GM21381 (cell line): Measurements from ENCODE around the gene BABAM1.
A peak's percentile ranks its signal among the peaks of the same experiment; 100 is the strongest.
"Not testable (repeated sequence)": the region's sequence is repeated elsewhere in the genome, so short reads cannot be mapped to it uniquely, and the experiment has no call there.

Experiments used
- ATAC-seq: cut with Tn5 transposase; IDR thresholded peaks from one replicate; pipeline ENCODE4 v1.9.1; 2021; ENCODE audit warnings: mild to moderate bottlenecking, moderate library complexity; ENCODE audit not compliant: unreplicated experiment

BABAM1 gene

DNA sequence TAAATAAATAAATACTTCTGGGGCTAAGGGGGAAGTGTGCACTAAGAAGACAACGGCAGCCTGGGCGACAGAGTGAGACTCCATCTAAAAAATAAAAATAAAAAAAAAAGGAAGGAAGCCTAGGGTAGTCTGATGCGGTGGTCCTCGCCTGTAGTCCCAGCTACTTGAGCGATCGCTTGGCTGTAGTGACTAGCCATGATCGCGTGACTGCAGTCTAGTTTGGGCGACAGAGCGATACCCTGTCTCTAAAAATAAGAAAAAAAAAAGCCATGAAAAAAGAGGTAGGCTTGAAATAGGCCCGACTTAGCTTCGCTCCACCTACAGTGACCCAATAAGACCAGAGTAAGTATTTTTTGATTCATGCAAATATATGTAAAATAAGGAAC is 661 bp upstream of the BABAM1 start:
- ATAC-seq: peak; percentile 9

DNA sequence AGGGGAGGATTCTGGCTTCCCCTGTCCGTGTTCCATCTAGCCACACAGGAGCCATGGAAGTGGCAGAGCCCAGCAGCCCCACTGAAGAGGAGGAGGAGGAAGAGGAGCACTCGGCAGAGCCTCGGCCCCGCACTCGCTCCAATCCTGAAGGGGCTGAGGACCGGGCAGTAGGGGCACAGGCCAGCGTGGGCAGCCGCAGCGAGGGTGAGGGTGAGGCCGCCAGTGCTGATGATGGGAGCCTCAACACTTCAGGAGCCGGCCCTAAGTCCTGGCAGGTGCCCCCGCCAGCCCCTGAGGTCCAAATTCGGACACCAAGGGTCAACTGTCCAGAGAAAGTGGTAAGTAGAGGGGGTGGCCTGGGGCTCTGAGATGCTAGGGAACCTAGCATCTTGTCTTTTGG is 1.5 kb downstream of the BABAM1 start:
- ATAC-seq: no peak

DNA sequence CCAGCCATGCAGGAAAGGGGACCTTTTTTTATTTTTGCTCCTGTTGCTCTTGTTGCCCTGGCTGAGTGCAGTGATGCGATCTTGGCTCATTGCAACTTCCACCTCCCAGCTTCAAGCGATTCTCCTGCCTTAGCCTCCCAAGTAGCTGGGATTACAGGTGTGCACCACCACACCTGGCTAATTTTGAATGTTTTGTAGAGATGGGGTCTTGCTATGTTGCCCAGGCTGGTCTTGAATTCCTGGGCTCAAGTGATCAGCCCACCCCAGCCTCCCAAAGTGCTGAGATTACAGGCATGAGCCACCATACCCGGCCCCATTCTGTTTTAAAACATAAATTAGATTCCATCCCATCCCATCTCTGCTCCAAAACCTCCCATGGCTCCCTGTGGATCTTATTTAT is 7.6 kb downstream of the BABAM1 start:
- not testable (repeated sequence) for ATAC-seq

DNA sequence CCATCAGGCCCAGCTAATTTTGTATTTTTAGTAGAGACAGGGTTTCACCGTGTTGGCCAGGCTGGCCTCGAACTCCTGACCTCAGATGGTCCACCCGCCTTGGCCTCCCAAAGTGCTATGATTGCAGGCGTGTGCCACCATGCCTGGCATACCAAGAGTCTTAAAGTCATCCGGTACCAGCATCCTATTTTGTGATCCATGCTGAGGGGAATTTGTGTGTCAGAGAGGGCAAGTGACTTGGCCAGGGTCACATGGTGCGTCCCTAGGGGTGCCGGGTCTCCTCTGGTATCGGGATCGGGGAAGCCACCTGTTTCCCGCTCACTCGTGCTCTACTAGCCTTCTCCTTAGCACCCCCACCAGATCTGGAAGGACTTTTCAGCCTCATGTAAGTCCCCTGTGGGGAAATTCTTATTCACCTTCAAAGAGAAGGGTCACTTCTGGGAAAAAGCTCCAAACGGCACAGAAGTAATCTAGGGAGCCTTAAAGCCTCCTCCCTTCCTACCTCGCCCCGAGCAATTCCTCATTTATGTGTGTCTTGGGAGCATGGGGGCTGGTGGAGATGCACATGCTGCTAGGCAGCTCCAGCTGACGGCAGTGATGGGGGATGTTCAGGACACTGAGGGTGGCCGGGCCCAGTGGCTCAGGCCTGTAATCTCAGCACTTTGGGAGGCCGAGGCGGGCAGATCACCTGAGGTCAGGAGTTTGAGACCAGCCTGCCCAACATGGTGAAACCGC is 8.4 kb downstream of the BABAM1 start:
- no peak for ATAC-seq

DNA sequence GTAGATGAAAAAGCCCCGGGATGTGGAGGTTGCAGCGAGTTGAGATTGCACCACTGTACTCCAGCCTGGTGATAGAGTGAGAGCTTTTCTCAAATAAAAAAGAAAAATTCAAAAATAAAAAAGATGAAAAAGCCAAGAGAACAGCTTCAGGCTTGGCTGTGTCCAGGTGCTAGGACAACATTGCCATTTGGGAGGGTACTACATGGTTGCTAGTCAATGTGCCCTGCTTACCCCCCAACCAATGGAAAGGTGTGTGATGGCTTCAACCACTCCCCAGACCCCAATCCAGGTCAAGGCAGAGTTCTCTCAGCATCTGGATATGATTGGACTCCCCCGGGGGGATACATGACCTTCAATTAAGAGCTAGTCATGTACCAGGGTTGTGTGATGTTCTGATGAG is 12.2 kb downstream of the BABAM1 start:
- no peak for ATAC-seq

DNA sequence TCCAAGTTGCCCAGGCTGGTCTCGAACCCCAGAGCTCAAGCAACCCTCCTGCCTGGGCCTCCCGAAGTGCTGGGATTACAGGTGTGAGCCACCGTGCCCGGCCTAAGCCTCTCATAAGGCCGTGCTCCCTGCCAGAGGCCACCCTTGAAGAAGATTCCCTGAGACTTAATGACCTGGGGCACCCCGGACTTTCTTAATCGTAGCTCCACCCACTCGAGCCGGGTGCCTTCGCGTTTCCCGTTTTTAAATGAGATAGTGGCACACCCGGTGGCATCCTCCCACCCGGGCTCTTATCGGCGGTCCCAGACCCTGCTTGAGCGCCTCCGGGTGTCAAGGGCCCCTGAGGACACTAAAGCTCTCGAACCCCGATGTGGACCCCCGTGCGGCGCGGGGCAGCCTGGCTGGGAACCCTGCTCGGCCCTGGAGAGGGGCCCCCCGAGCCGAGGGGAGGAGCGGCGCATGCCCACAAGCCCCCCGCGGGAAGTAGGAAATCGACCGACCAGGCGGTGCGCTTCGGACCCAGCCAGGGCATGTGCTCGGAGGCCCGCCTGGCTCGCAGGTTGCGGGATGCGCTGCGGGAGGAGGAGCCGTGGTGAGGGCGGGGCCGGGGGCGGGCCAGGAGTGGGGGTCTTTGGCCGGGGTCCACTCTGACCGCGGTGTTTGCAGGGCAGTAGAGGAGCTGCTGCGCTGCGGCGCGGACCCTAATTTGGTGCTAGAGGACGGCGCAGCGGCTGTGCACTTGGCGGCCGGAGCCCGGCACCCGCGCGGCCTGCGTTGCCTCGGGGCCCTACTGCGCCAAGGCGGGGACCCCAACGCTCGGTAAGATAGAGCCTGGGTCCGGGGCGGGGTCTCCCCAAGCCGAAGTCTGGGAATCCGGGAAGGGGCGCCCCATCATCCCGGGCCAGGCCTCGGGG is 14.4 kb downstream of the BABAM1 start, which contains the start of gene ANKLE1:
TSS of gene ANKLE1 (plus strand) at position 511 of the 914 bp plus-strand sequence. CDS start at position 531, 20 bp downstream.
- ATAC-seq: no peak

DNA sequence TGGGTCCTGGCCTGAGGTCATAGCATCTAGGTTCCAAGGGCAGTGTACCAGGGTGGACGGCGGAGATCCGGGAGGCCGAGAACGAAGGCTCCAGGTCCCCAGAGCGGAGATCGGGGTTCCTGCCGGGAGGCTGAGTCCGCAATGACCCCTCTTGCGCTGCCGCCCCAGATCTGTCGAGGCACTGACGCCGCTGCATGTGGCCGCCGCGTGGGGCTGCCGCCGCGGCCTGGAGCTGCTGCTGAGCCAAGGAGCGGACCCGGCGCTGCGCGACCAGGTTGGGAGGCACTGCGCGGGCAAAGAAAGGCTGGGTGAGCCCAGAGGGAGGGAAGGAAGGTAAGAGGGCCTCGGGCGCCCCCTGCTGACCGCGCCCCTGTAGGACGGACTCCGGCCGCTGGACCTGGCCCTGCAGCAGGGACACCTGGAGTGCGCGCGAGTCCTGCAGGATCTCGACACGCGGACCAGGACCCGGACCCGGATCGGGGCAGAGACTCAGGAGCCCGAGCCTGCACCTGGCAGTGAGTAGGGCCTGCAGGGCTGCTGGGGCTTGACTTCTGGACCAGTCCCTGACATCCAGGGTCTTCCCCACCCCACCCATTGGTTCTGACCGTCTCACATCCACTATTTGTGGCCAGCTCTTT is 15.4 kb downstream of the BABAM1 start:
- ATAC-seq: no peak

DNA sequence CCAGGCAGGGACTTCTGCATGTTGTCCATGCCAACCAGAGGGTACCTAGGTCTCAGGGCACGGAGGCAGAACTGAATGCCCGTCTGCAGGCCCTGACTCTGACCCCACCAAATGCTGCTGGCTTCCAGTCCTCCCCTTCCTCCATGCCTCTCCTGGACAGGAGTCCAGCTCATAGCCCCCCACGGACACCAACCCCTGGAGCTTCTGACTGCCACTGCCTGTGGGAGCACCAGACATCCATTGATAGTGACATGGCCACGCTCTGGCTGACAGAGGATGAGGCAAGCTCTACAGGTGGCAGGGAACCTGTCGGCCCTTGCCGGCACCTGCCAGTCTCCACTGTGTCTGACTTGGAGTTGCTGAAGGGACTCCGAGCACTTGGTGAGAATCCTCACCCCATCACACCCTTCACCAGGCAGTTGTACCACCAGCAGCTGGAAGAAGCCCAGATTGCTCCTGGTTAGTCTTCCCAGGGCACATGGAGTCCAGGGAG is 16.3 kb downstream of the BABAM1 start:
- no peak for ATAC-seq

DNA sequence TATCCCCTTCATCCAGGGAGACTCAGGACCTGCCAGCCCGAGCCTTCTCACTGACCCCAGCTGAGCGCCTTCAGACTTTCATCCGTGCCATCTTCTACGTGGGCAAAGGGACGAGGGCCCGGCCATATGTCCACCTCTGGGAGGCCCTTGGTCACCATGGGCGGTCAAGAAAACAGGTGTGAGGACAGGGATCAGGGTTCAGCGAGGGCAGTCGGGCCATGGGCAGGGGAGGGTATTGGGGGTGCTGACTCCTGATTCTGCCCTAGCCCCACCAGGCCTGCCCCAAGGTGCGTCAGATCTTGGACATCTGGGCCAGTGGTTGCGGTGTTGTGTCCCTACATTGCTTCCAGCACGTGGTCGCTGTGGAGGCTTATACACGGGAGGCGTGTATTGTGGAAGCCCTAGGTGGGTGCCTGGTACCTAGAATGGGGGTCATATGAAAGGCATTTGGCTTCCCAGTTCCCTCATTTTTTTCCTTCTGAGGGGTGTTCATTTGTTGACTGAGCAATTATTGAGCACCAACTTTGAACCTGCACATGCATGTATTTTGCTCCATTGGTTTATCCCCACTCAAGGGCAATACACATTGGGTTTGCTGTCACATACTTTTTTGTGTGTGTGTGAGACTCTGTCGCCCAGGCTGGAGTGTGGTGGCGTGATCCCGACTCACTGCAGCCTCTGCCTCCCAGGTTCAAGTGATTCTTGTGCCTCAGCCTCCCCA is 18.3 kb downstream of the BABAM1 start:
- no peak for ATAC-seq

DNA sequence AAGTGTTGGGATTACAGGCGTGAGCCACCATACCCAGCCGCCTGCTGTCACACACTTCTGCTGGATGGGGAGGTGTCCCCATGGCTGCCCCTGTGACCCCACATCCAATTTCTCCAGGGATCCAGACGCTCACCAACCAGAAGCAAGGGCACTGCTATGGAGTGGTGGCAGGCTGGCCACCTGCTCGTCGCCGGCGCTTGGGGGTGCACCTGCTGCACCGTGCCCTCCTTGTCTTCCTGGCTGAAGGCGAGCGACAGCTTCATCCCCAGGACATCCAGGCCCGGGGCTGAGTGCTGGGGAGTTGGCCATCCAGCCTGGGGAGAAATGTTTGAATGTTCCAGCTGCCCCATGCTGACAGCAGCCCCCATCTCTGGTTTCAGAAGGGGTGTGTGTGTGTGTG is 19.0 kb downstream of the BABAM1 start:
- ATAC-seq: no peak

DNA sequence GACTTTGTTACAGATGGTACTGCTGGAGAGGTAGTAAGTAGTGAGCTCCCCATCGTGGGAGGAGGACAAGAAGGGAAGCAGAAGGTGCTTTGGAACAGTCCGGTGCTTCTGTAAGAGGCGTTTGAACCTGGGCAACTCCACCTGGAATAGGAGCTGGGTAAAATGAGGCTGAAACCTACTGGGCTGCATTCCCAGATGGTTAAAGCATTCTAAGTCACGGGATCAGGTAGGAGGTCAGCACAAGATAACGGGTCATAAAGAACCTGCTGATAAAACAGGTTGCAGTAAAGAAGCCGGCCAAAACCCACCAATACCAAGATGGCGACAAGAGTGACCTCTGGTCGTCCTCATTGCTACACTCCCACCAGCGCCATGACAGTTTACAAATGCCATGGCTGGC is 19.5 kb downstream of the BABAM1 start:
- no peak for ATAC-seq

DNA sequence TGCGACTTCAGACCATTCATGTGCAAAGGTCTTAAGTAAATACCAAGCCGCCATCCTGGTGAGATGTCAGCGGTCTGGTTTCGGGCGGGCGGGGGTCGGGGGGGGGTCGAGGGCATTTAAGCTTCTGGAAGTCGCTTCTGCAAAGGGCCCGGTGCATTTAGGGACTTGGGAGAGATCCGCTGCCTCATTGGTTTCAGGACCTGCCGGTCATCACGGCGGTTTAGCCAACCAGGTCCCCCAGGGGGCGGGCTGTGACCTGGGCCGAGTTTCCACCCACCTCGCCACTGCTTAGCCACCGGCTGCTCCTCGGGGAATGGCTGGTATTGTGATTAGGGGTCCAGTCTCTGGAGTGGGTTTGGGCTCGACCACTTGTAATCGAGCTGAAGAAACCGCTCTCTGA is 22.2 kb downstream of the BABAM1 start:
- no peak for ATAC-seq

DNA sequence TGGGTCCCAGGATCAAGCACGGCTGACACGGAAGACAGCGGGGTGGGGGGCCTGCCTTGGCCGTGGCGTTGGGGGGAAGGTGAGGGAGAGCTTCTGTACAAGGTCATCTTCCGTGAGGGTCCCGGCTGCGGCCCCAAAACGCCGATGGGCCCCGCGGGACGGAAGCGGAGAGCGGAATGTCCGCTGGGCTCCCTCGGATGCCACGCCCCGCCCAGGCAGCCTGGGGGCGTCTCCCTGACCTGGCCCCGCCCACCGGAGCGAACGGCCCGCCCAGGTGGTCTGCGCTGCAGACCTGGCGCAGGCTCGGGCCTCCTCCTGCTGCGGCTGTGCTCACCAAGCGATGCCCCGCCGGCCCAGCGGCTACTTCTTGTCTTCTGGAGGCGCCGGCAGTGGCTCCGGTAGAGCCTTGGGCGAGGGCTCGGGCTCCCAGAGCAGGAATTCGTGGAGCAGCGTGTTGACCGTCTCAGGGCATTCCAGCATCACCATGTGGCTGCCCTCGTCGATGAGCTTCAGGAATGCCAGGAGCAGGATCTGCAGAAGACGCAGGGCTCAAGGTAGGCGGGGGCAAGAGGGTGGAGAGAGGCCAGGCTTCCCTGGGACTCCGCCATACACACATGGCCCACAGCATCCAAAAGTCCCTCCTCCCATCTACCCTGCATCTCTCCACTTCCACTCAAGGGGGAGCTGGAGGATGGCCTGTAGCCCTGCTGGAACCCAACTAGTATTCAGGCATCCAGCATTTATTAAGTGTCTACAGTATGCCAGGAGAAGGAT is 25.2 kb downstream of the BABAM1 start:
- peak; percentile 85 for ATAC-seq

DNA sequence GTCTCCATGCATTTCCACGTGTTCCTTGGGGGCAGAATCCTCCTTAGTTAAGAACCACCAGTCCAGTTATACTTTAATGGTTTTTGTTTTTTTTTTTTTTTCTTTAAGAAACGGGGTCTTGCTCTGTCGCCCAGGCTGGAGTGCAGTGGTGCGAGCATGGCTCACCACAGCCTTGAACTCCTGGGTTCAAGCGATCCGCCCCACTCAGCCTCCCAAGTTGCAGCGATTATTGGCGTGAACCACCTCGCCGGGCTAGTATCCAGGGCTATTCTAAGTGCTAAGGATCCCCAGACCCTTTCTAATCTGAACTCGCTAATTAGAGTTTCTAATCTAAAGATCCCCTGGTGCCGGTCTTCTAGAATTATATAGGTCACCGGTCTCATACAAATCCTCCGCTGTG is 26.4 kb downstream of the BABAM1 start:
- no peak for ATAC-seq

DNA sequence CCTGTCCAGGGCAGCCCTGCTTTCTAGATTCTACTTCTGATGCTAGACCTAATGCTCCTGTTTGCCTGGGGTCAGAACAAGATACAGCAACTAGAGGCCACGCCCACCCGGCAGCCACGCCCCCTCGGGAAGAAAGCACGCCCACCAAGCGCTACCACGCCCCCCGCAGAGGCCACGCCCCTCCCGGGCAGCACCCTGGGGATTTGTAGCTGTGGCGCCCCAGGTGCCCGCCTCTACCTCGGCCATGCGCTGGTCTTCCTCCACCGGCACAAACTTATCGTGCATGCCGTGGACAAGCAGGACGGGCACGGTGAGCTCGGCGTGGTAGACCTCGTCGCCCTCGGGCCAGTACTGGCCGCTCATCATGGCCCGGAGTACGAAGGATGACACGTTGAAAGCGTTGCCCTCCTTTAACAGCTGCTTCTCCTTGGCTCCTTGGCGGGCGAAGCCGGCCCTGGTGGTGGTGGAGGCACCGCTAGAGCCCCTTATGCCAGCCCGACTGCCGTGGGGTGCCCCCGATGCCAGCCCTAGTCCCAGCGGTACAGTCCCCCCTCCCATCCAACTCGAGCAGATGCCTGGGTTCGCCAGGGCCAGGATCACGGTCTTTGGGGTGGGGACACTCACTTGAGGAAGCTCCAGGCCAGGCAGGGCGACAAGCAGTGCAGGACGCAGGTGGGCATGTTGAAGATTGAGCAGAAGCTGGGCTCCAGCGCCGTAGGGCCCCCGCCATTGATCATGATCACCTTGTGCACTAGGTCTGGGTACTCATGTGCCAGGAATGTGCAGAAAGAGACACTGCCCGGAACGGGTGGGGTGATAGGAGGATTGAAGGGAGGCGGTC is 27.0 kb downstream of the BABAM1 start:
- no peak for ATAC-seq

DNA sequence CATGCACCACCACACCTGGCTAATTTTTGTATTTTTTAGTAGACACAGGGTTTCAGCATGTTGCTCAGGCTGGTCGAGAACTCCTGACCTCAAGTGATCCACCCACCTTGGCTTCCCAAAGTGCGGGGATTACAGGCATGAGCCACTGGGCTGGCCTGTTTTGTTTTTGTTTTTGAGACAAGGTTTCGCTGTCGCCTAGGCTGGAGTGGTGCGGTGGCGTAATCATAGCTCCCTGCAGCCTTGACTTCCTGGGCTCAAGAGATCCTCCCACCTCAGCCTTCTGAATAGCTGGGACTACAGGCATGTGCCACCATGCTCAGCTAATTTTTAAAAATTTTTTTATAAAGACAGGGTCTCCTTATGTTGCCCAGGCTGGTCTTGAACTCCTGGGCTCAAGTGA is 28.3 kb downstream of the BABAM1 start:
- ATAC-seq: not testable (repeated sequence)

DNA sequence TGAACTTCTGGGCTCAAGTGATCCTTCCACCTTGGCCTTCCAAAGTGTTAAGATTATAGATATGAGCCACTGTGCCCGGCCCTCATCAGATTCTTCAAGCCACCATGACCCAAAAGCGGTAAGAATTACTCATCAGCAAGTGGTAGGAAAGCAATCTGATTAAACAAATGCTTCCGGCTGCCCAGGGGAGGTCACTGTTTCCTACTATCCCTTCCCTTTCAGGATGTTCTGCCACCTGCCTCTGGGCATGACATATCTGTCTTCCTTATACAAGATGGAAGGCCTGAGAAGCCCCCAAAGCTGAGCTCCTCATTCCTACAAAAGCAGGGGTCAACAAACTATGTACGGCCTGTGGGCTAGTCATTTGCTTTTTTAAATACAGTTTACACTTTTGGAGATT is 29.0 kb downstream of the BABAM1 start:
- no peak for ATAC-seq

DNA sequence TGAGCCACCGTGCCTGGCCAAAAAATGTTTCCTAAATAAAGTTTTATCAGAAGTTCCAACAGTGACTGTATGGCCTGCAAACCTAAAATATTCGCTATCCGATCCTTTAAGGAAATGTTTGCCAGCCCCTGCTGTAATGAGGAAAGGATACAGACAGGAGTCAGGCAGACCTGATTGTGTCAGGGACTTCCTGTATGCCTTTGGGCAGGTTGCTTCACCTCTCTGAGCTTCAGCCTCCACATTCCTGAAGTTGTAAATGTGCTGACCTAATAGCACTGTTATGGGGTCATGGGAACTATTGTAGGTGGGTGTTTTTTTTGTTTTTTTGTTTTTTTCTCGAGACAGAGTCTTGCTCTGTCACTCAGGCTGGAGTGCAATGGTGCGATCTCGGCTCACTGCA is 29.7 kb downstream of the BABAM1 start:
- no peak for ATAC-seq

DNA sequence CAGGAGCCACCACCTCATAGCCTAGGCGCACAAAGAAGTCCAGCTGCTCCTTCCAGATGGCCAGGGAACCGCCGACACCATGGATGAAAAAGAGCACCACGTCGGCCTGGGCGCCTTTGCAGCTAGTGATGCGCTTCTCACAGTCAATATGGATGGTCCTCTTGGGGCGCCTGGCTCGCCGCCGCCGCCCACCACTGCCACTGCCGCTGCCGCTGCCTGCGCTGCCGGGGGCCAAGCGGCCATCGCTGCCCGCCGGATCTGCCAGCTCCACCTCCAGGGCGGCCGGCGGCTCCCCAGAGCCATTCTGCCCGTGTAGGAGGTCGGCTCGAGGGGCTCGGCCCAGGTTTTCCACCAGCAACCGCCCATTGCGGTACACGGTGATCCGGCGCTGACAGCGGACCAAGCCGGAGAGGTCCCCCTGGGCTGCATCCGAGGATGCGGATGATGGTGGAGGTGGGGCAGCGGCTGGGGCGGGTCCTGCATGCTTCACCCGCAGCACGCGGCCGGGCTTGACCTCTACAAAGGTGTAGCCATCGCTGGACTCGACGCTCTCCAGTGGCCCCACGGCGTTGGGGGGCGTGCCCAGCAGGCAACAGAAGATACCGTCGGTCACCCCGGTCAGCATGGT is 33.9 kb downstream of the BABAM1 start:
- ATAC-seq: no peak
